Mammary epithelial cell (primary cell): ENCODE measurements around the gene AGAP1.

Experiments
- EZH2 ChIP-seq: IDR thresholded peaks from 2 replicates; pipeline ENCODE4 v1.6.1; 2012; ENCODE audit warnings: low read length, inconsistent platforms, borderline replicate concordance
- TF ChIP-seq, protein P1 (sequence below), 2 donors: IDR thresholded peaks in 1 of 2; conservative IDR thresholded peaks in 1 of 2; 2 replicates each; pipeline ENCODE4 v1.5.1; 2011 to 2012; ENCODE audit warnings: inconsistent platforms in 2 of 2, low read length in 2 of 2, mild to moderate bottlenecking in 2 of 2, control low read depth in 1 of 2, low read depth in 1 of 2; ENCODE audit not compliant: insufficient read depth in 1 of 2; ENCODE audit errors: extremely low read depth in 1 of 2

DNA sequence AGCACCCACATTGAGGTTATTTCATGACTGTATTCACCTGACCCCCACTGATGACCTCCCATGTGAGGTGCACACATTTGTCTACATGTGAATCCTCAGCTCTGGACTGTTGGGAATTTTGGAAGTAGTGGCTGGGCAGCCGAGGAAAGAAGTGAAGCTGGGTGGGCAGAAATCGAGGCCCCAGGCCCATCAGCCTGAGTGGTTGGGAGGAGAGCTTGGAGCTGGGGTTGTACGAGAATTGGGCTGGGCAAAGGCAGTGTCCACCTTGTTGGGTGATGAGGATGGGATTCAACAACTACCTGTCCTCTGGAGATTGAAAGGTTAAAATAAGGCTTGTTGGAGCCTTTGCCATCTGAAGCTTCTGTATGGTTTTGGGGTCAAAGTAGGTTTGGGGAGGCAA lies 35.8 kb downstream of the AGAP1 start:
- TF ChIP-seq, protein P1, sequence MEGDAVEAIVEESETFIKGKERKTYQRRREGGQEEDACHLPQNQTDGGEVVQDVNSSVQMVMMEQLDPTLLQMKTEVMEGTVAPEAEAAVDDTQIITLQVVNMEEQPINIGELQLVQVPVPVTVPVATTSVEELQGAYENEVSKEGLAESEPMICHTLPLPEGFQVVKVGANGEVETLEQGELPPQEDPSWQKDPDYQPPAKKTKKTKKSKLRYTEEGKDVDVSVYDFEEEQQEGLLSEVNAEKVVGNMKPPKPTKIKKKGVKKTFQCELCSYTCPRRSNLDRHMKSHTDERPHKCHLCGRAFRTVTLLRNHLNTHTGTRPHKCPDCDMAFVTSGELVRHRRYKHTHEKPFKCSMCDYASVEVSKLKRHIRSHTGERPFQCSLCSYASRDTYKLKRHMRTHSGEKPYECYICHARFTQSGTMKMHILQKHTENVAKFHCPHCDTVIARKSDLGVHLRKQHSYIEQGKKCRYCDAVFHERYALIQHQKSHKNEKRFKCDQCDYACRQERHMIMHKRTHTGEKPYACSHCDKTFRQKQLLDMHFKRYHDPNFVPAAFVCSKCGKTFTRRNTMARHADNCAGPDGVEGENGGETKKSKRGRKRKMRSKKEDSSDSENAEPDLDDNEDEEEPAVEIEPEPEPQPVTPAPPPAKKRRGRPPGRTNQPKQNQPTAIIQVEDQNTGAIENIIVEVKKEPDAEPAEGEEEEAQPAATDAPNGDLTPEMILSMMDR (conservative IDR thresholded peaks at IDR 0.05 in 1 of 2, IDR thresholded peaks at IDR 0.05 in 1 of 2; ENCODE audit: extremely low read depth in 1 of 2, insufficient read depth in 1 of 2, low read depth in 1 of 2, low read length in 2 of 2) = no peak
- TF ChIP-seq EZH2 = no peak
